ENCODE data around the gene MAN1C1. TPM values are rescaled to one million over a fixed set of nuclear protein-coding genes. Genes with fewer than 3 reads are reported as not detected.

MAN1C1 gene
- total RNA-seq, 1 experiment from 2014 or later, result 9.3 TPM

- H4K91ac ChIP-seq (ENCODE audit: insufficient read length, low read depth, low read length), result no peak overlapping the region
Observed at GRCh38 chr1:25744140-25744581, 127.6 kb downstream of the MAN1C1 start.

More at GRCh38 chr1:25744140-25744581, 127.6 kb downstream of the MAN1C1 start:
- no peak overlapping the region for H3K27ac ChIP-seq (ENCODE audit: insufficient read length, low read depth, low read length)
- TF ChIP-seq CTCF (conservative IDR thresholded peaks at IDR 0.05), result peak; percentile 61
- H2AFZ ChIP-seq (ENCODE audit: low read length), result no peak overlapping the region
- H3K18ac ChIP-seq (ENCODE audit: insufficient read length, low read depth, low read length), result no peak overlapping the region
- no peaks in the 10 kb centered on the region for H4K20me1 ChIP-seq (ENCODE audit: control insufficient read depth, insufficient read depth, insufficient read length)
- no peak overlapping the region for H2BK5ac ChIP-seq (ENCODE audit: insufficient read length, low read length)
- Mint-ChIP-seq H3K27ac (peak overlapping the region in 1 of 3 experiments; percentile 66; a peak in 1 of 7 replicates), H3K36me3 (ENCODE audit: insufficient read depth in 1 of 3, low read depth in 3 of 3) (no peaks in the 10 kb centered on the region), H3K4me1 (peaks cover 43 to 49% of the 10 kb centered on the region in 2 experiments), H3K9me3 (no peaks in the 10 kb centered on the region), H3K4me3 (no peak overlapping the region), H3K27me3 (ENCODE audit: low read depth) (no peaks in the 10 kb centered on the region; the same call in none of the 2 replicates)
- H2BK15ac ChIP-seq (ENCODE audit: low read depth, low read length), result no peak overlapping the region
- H3K14ac ChIP-seq (ENCODE audit: insufficient read depth, low read length), result no peak overlapping the region
- DNase-seq, result peak; percentile 74
- H2BK120ac ChIP-seq (ENCODE audit: low read depth, low read length, poor library complexity, severe bottlenecking), result no peak overlapping the region
- H3K27me3 ChIP-seq (ENCODE audit: insufficient read depth, low read length), result no peaks in the 10 kb centered on the region
- no peak overlapping the region for H2BK12ac ChIP-seq (ENCODE audit: insufficient read length, low read depth, low read length)
- H3K23ac ChIP-seq (ENCODE audit: insufficient read length, low read depth, low read length), result no peak overlapping the region
- no peak overlapping the region for H3K9ac ChIP-seq (ENCODE audit: extremely low read depth, insufficient read length, low read length)
- H3K4me1 ChIP-seq (ENCODE audit: insufficient read depth, low read length), result peaks cover 5% of the 10 kb centered on the region; the same call in 1 of the 2 replicates
- no peak overlapping the region for H2AK5ac ChIP-seq (ENCODE audit: insufficient read length, low read length)
- no peak overlapping the region for H3K4me2 ChIP-seq (ENCODE audit: insufficient read depth, insufficient read length, low read length)
- H4K8ac ChIP-seq (replicated peaks; ENCODE audit: insufficient read length, low read depth, low read length), result no peak overlapping the region
- H3K4ac ChIP-seq (ENCODE audit: low read depth, low read length), result no peak overlapping the region
- no peak overlapping the region for H4K5ac ChIP-seq (ENCODE audit: insufficient read length, low read depth, low read length)
- no peaks in the 10 kb centered on the region for H3K79me1 ChIP-seq (ENCODE audit: insufficient read depth, low read depth, low read length, poor library complexity, severe bottlenecking)
- no peaks in the 10 kb centered on the region for H3K9me3 ChIP-seq (ENCODE audit: control insufficient read depth, low read depth, low read length)
- no peaks in the 10 kb centered on the region for H3K79me2 ChIP-seq (ENCODE audit: insufficient read depth, low read length)
- no peaks in the 10 kb centered on the region for H3K23me2 ChIP-seq (ENCODE audit: insufficient read length, low read depth, low read length, poor library complexity, severe bottlenecking)
- no peak overlapping the region for H2BK20ac ChIP-seq (ENCODE audit: low read depth, low read length, poor library complexity, severe bottlenecking)
- no CpG with 5 or more reads among the region's 8 CpGs for WGBS (ENCODE audit: extremely low coverage, insufficient read length, low lambda C conversion rate)
- no peak overlapping the region for H3K56ac ChIP-seq (ENCODE audit: insufficient read length, low read depth, low read length)
- H3T11ph ChIP-seq (ENCODE audit: low read length), result no peak overlapping the region
